Ovary (tissue), 9 donors: ENCODE measurements around the gene ARHGAP9. TPM values are rescaled to one million over a fixed set of nuclear protein-coding genes. Genes with fewer than 3 reads are reported as not detected.

Experiments used
- DNase-seq, 5 donors: peaks; one replicate each; pipeline ENCODE4 v3.0.0-alpha.2; 2019 to 2020
- H3K27ac ChIP-seq, 2 donors: fragments of 200-600 bp; one replicate each; pipeline versions ENCODE4 v1.5.1 to v1.8.0; 2019 to 2022
- H3K27me3 ChIP-seq: fragments of 200-600 bp; one replicate; pipeline ENCODE4 v1.8.0; 2022
- H3K36me3 ChIP-seq: fragments of 200-600 bp; sonication (generic); one replicate; pipeline ENCODE4 v1.5.1; 2019
- H3K4me1 ChIP-seq: one replicate; pipeline ENCODE4 v1.8.1; 2013; ENCODE audit warnings: mild to moderate bottlenecking, moderate library complexity; ENCODE audit not compliant: insufficient read depth
- H3K4me3 ChIP-seq: fragments of 200-600 bp; sonication (generic); one replicate; pipeline ENCODE4 v1.5.1; 2017
- H3K9me3 ChIP-seq, 2 donors: fragments of 200-600 bp in 1 of 2; sonication (generic) in 1 of 2; one replicate each; pipeline versions ENCODE4 v1.5.1 to v1.8.1; 2013 to 2019; ENCODE audit warnings: mild to moderate bottlenecking in 1 of 2, moderate library complexity in 1 of 2
- EP300 ChIP-seq: sonication (generic); formaldehyde crosslinking; IDR thresholded peaks from one replicate; pipeline ENCODE4 v1.6.1; 2017; ENCODE audit warnings: antibody characterized with exemption
- POLR2A ChIP-seq: fragments of 450-650 bp; IDR thresholded peaks from one replicate; pipeline ENCODE4 v1.6.1; 2017; ENCODE audit warnings: antibody characterized with exemption, mild to moderate bottlenecking, moderate library complexity
- WGBS, 3 donors: extraction: QIAGEN DNeasy Blood & Tissue Kit in 1 of 3; methylation state at CpG; one replicate each; pipeline versions ENCODE4 v1.1.5 to v1.1.7; 2013 to 2017; 5-methylcytosine and 5-hydroxymethylcytosine counted together
- intact Hi-C, 4 donors: fragments of 100-400 bp; cut with DNase I; formaldehyde crosslinking; loops; one replicate each; pipeline versions ENCODE4 v1.11.0 to v1.15.1; 2022 to 2023
- polyA plus RNA-seq, 2 donors: library from polyadenylated mRNA; stranded (reverse); fragments of 200-250 nt in 1 of 2; fragments of 350-450 nt in 1 of 2; fragmentation: Illumina TruSeq in 1 of 2; extraction: RNeasy Lipid Tissue Mini Kit (QIAGEN cat#74804) in 1 of 2; gene quantifications; one replicate each; pipeline ENCODE4 v1.2.3, GENCODE V29; 2013 to 2014
- total RNA-seq, 7 donors: library from RNA; depleted of rRNA in 2 of 7; stranded (reverse); fragments of >200 nt in 2 of 7; fragmentation: NEBNext Ultra II Directional in 3 of 7; extraction: Animal tissue kit (Norgen Biotek cat#: 25700) in 3 of 7; gene quantifications; one replicate each; pipeline versions ENCODE4 v1.1.0 to v1.2.4, GENCODE V29; 2016 to 2023
- TF ChIP-seq, protein P1 (sequence below), 3 donors: fragments of 450-650 bp in 2 of 3; fragments of 200-600 bp in 1 of 3; IDR thresholded peaks; one replicate each; pipeline versions ENCODE4 v1.5.1 to v1.8.0; 2016 to 2022; ENCODE audit warnings: antibody characterized with exemption in 3 of 3, mild to moderate bottlenecking in 1 of 3
- donor health status: DM: no; HTN: no; CAD: no; lungs with moderate emphysema.
- donor health status: DM: no; HTN: no; CAD: no.
- donor health status: Bipolar disorder and iron deficiency.
- donor health status: DM: yes; HTN: yes; CAD: no.
- donor health status: DM: no; HTN: no; CAD: no.
- donor health status: DM: yes; HTN: yes; CAD: no.

Gene ARHGAP9
- total and polyA plus RNA-seq, 9 donors = 2.6 to 9.5 (median 4.2) TPM

GRCh38 chr12:57475271-57476161, 4.2 kb downstream of the ARHGAP9 start:
- Histone ChIP-seq H3K4me3 (peak overlapping the region; percentile 12), H3K27me3 (no peaks in the 10 kb centered on the region), H3K9me3 (no peaks in the 10 kb centered on the region), H3K27ac (no peak overlapping the region), H3K4me1 (peaks cover 7% of the 10 kb centered on the region), H3K36me3 (no peaks in the 10 kb centered on the region)
- WGBS, 3 donors = 1 to 5% (median 3%) methylated on average over 78 to 84 of the region's 84 CpGs
- TF ChIP-seq POLR2A (no peak), EP300 (no peak)
- TF ChIP-seq, protein P1, sequence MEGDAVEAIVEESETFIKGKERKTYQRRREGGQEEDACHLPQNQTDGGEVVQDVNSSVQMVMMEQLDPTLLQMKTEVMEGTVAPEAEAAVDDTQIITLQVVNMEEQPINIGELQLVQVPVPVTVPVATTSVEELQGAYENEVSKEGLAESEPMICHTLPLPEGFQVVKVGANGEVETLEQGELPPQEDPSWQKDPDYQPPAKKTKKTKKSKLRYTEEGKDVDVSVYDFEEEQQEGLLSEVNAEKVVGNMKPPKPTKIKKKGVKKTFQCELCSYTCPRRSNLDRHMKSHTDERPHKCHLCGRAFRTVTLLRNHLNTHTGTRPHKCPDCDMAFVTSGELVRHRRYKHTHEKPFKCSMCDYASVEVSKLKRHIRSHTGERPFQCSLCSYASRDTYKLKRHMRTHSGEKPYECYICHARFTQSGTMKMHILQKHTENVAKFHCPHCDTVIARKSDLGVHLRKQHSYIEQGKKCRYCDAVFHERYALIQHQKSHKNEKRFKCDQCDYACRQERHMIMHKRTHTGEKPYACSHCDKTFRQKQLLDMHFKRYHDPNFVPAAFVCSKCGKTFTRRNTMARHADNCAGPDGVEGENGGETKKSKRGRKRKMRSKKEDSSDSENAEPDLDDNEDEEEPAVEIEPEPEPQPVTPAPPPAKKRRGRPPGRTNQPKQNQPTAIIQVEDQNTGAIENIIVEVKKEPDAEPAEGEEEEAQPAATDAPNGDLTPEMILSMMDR (IDR thresholded peaks at IDR 0.05) = no peak
- peak in 1 of 5 donors; percentile 33 for DNase-seq
- intact Hi-C loops = no loop called here

DNA sequence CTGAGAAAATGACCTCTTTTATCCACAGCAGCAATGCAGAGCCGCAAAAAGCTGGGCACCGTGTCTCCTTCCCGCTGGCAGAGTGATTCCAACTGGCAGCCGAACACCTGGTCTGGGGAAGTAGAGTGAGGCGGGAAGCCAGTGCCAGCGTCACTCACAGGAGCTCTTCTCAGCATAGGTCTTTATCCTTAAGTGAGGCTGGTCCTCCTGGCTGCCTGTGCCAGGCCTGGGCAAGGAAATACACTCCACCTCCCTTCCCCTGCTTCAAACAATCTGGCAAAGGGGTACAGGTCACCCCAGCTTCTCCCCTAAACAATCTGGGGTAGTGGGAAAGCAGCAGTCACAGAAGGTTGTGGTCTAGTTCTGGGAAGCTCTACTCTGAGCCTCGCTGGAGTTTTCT, 4.8 kb downstream of the ARHGAP9 start:
- H3K4me3 ChIP-seq = no peak overlapping the region
- no peak overlapping the region for H3K27ac ChIP-seq
- H3K27me3 ChIP-seq = no peaks in the 10 kb centered on the region
- no peak for DNase-seq
- intact Hi-C loops = no loop called here
- WGBS, 3 donors = 56 to 64% (median 57%) methylated on average over 7 of the region's 7 CpGs
- H3K4me1 ChIP-seq = peaks cover 7% of the 10 kb centered on the region
- TF ChIP-seq EP300 (no peak), POLR2A (no peak)
- TF ChIP-seq, protein P1 (IDR thresholded peaks at IDR 0.05) = no peak
- H3K36me3 ChIP-seq = no peaks in the 10 kb centered on the region
- no peaks in the 10 kb centered on the region for H3K9me3 ChIP-seq

DNA sequence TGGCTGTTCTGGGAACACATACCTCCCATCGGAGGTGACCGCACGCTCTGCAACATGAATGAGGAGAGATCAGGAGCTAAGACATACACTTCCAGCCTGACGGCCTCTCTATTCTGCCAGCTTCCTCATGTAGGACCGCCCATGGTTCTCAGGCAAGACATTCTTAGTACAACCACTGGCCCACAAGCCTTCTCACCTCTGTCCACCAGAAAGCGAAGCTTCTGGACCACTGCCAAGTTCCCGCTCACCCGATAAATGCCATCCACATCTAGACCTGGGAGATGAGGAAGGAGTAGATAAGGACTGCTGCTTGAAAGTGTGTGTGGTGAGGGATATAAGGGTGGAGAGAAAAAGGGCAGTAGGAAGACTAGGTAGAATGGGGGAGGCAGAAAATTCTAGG, 5.2 kb downstream of the ARHGAP9 start:
- Histone ChIP-seq H3K36me3 (no peaks in the 10 kb centered on the region), H3K4me1 (peaks cover 7% of the 10 kb centered on the region), H3K4me3 (no peak overlapping the region), H3K27ac (no peak overlapping the region), H3K27me3 (no peaks in the 10 kb centered on the region), H3K9me3 (no peaks in the 10 kb centered on the region)
- TF ChIP-seq POLR2A (no peak), EP300 (no peak)
- TF ChIP-seq, protein P1 (IDR thresholded peaks at IDR 0.05) = no peak
- intact Hi-C loops = no loop called here
- WGBS, 3 donors = 68 to 69% (median 68%) methylated on average over 8 of the region's 8 CpGs
- DNase-seq = no peak

DNA sequence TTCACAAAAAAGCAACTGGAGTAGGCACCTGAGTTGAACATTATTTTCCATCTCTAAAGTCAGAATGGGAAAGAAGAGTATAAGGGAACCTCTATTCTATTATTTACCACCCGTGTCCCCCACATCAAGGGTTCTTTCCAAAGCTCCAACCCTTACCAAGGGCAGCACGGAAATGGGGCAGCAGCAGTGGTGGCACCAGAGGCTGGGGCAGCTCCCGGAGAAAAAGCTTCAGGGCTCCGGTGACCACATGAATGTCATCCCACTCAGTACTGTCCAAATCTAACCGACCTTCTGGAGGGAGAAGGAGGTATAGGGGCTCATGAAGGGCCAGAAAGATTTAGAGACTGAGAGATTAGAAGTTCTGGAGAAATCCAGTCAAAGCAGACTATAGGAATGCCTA, 5.8 kb downstream of the ARHGAP9 start:
- no peaks in the 10 kb centered on the region for H3K27me3 ChIP-seq
- peaks cover 7% of the 10 kb centered on the region for H3K4me1 ChIP-seq
- no peak for DNase-seq
- 87 to 89% (median 88%) methylated on average over 5 of the region's 5 CpGs for whole genome bisulfite sequencing, 3 donors
- intact Hi-C loops = no loop called here
- no peaks in the 10 kb centered on the region for H3K9me3 ChIP-seq
- H3K4me3 ChIP-seq = no peak overlapping the region
- TF ChIP-seq EP300 = no peak
- no peak for TF ChIP-seq POLR2A
- TF ChIP-seq, protein P1 (IDR thresholded peaks at IDR 0.05) = no peak
- no peak overlapping the region for H3K27ac ChIP-seq
- H3K36me3 ChIP-seq = no peaks in the 10 kb centered on the region
